ENCODE results near the gene HIPK1. TPM values are rescaled to one million over a fixed set of nuclear protein-coding genes. Genes with fewer than 3 reads are reported as not detected.
"Not testable (repeated sequence)": the region's sequence is repeated elsewhere in the genome, so short reads cannot be mapped to it uniquely, and the experiment has no call there.

Gene HIPK1
- total RNA-seq, 3 donors from 2014 or later, result 66.0 to 99.7 (median 68.8) TPM

DNA sequence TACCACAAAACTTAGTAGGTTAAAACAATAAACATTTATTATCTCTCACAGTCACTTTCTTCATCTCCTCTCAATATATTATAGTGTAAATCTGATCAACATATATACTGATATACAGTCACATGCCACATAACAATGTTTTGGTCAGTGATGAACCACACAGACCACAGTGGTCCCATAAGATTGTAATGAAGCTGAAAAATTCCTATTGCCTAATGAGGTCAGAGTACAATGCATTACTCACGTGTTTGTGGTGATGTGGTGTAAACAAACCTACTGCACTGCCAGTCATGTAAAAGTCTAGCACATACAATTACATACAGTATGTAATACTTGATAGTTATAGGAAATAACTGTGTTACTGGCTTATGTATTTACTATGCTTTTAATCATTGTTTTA is 80.3 kb downstream of the HIPK1 start:
- DNase-seq (no peak), ATAC-seq (no peak)
- intact Hi-C loops (cut with DNase I, micrococcal nuclease), result no loop called here
- Histone ChIP-seq H3K4me3 (no peak overlapping the region), H3K9me3 (no peaks in the 10 kb centered on the region), H3K4me1 (ENCODE audit: low read depth) (no peaks in the 10 kb centered on the region), H3K36me3 (ENCODE audit: low read depth) (no peaks in the 10 kb centered on the region)
- TF ChIP-seq CTCF (IDR thresholded peaks at IDR 0.05), result no peak

DNA sequence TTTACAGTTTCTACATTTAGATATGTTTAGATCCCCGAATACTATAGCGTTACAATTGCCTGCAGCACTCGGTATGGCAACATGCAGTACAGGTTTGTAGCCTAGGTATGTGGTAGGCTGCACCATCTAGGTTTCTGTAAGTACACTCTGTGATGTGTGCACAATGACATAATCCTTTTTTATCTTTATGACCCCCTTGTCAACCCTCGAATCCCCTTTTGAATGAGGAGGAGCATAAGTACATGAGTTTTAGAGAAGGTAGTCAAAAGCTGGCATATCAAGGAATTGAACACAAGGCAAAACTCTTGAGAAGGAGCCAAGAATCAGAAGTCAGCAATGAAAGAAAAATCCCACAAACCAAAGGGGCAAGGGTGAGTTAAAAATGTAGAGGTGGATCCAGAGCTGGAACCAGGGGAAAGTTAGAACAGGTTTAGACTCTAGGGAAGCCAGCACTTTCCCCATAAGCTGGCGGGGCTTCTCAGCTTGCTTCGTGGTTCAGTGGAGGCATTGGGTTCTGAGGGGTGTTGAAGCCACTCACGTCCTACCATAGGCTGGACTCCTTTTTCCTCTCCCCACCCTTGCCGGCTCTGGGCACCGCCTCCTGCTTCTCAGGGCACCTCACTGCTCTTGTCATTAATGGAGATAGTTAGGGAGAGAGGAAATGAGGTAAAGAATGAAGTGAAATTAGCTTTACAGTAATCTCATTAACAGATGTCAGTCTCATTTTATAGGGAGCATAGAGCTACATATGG is 81.5 kb downstream of the HIPK1 start:
- Histone ChIP-seq H3K9me3 (no peaks in the 10 kb centered on the region), H3K4me1 (ENCODE audit: low read depth) (no peaks in the 10 kb centered on the region), H3K36me3 (ENCODE audit: low read depth) (no peaks in the 10 kb centered on the region), H3K4me3 (no peak overlapping the region)
- ATAC-seq (no peak), DNase-seq (no peak)
- intact Hi-C loops (cut with DNase I, micrococcal nuclease), result no loop called here
- TF ChIP-seq CTCF (IDR thresholded peaks at IDR 0.05), result no peak

GRCh38 chr1:114011796-114012195 is 82.7 kb downstream of the HIPK1 start:
- ATAC-seq (no peak), DNase-seq (no peak)
- H3K4me1 ChIP-seq (ENCODE audit: low read depth), result no peaks in the 10 kb centered on the region
- no peaks in the 10 kb centered on the region for H3K9me3 ChIP-seq
- no peaks in the 10 kb centered on the region for H3K36me3 ChIP-seq (ENCODE audit: low read depth)
- intact Hi-C loops (cut with DNase I, micrococcal nuclease), result no loop called here
- H3K4me3 ChIP-seq, result no peak overlapping the region
- no peak for TF ChIP-seq CTCF (IDR thresholded peaks at IDR 0.05)

- DNase-seq, result no peak
- TF ChIP-seq CTCF (IDR thresholded peaks at IDR 0.05), result no peak
- intact Hi-C loops (cut with DNase I, micrococcal nuclease), result no loop called here
- no peak for ATAC-seq
- no peaks in the 10 kb centered on the region for H3K36me3 ChIP-seq (ENCODE audit: low read depth)
- H3K9me3 ChIP-seq, result no peaks in the 10 kb centered on the region
- no peak overlapping the region for H3K4me3 ChIP-seq
- H3K4me1 ChIP-seq (ENCODE audit: low read depth), result no peaks in the 10 kb centered on the region
Observed at GRCh38 chr1:114015075-114015474, 86.0 kb downstream of the HIPK1 start.

DNA sequence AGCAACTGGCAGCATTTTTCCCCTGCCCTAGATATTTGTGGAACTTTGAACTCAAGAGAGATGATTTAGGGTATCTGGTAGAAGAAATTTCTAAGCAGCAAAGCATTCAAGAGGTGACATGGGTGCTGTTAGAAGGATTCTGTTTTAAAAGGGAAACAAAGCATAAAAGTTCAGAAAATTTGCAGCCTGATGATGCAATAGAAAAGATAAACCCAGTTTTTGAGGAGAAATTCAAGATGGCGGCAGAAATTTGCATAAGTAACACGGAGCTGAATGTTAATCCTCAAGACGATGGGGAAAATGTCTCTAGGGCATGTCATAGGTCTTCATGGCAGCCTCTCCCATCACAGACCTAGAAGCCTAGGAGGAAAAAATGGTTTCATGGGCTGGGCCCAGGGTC is 90.6 kb downstream of the HIPK1 start:
- H3K4me1 ChIP-seq (ENCODE audit: low read depth); H3K4me3 ChIP-seq; H3K36me3 ChIP-seq (ENCODE audit: low read depth); DNase-seq; intact Hi-C loops (cut with DNase I, micrococcal nuclease); H3K9me3 ChIP-seq; ATAC-seq: not testable (repeated sequence)

DNA sequence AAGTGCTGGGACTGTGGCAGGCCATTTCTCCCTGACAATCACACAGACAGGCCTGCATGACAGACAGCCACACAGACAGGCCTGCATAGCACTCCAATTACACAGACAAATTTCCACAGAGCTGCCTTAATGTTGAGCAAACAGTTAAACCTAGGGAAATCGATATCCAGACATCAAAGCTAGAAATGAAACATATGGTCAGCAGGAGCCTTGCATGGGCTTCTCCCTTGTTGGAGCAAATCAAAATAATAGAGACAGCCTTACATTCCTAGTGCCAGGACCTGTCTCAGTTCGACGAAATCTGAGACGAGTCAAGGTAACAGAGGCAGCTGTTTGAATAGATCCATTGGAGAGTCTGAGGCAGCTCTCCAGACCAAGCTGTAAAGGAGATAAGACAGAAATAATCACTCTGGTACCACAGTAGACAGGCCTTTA is 92.6 kb downstream of the HIPK1 start:
- intact Hi-C loops (cut with DNase I, micrococcal nuclease), result no loop called here
- no peak for ATAC-seq
- DNase-seq, result no peak
- no peak for TF ChIP-seq CTCF (IDR thresholded peaks at IDR 0.05)
- Histone ChIP-seq H3K4me3 (no peak overlapping the region), H3K36me3 (ENCODE audit: low read depth) (no peaks in the 10 kb centered on the region), H3K4me1 (ENCODE audit: low read depth) (no peaks in the 10 kb centered on the region), H3K9me3 (no peaks in the 10 kb centered on the region)

Measured in mucosa of descending colon (tissue), 3 donors.